ENCODE data around the gene LRRC74A.

DNA sequence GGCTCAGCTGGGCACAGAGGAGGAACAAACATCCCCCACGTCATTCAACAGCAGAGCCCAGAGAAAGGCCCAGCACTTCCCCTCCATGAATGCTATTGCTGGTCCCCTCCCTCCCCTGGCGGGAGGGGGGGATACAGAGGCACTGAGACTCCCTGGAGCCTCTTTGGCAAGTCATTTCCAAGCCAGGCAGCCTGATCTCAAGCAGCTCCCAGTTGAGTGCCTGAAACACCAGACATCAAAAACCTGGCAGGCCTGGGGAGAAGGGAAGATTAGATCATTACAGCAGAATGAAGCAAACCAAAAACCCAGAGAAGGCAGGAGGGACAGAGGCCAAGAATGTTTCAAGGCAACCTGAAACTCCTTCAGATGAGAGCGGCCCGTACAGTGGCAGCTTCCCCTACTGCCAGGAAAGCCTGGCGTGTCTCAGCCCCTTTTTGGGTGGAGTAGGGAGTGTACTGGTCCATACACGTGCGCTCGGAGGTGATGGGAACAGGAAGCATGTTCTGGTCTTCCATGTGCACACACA lies 92.1 kb downstream of the LRRC74A start:
- TF ChIP-seq POLR2A (IDR thresholded peaks at IDR 0.05; ENCODE audit: low read depth, low read length) (no peak), POLR2AphosphoS5 (IDR thresholded peaks at IDR 0.05; ENCODE audit: low read depth, low read length) (no peak)
